Heart left ventricle (tissue), 13 donors: ENCODE measurements around the gene CTRB2.

ENCODE experiments used
- CTCF ChIP-seq, 12 donors: fragments of 200-600 bp; sonication (generic) in 4 of 12; IDR thresholded peaks; one replicate each; pipeline versions ENCODE4 v1.5.0 to v1.8.0; 2018 to 2022; ENCODE audit warnings: antibody characterized with exemption in 12 of 12, mild to moderate bottlenecking in 5 of 12
- POLR2A ChIP-seq, 2 donors: fragments of 450-650 bp; IDR thresholded peaks; one replicate each; pipeline ENCODE4 v1.6.1; 2017; ENCODE audit warnings: antibody characterized with exemption in 2 of 2, mild to moderate bottlenecking in 2 of 2, moderate library complexity in 2 of 2
- donor health status: ischemic (EF 13 %, LVEDD 7.1; RV severe dilation, severe dysfunction).
- donor health status: DM: no; HTN: yes; CAD: no.
- donor health status: DM: no; HTN: no; CAD: no.
- donor health status: ischemic (EF 25% LVEDD 6.9; RV normal size, moderate dysfunction).
- donor health status: ischemic (EF 25% LVEDD 5.7; RV mildly dilated, moderate dysfunction).
- donor health status: ischemic (EF 35%, LVEDD 5.7; RV mildly dilated, moderate dysfunction).
- donor health status: nonischemic (EF 11% LVEDD 7.7; RV severe dilation, severe dysfunction).
- donor health status: DM: yes; HTN: yes; CAD: no.
- donor health status: PGD.
- donor health status: ischemic (EF 29% LVEDD 5.4; RV normal size, mild dysfunction).
- donor health status: nonischemic (EF 23%, LVEDD 6.1; RV moderate dilation, normal function).

DNA sequence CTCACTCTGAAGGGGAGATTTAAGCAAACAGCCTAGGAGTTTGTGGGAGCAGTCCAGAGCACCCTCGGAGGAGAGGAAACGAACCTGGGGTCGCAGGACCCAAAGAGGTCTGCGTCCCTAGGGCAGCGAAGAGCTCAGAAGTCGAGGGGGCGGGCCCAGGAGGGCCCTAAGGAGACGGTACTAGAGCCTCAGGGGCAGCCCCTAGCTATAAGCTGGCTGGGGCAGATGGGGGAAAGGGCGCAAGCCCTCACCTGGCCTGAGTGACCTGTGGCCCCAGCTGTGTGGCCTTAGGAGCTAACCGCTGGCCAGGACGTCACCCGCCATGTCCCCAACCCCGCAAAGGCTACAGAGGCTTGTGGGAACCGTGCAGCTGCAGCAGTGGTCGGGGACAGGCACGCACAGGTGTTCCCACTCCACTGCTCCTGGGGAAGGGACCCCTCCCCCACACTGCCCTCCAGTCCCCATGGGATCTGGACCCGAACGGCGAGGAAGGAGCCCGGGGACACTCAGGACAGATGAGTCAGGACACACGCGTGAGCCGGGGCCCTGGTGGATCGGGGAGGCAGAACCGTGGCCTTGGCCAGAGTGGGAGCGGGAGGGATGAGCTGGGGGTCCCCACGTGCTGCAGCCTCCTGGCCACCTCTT lies 2.0 kb upstream of the CTRB2 start:
- TF ChIP-seq CTCF (IDR thresholded peaks at IDR 0.05) (no peak), POLR2A (IDR thresholded peaks at IDR 0.05) (no peak)
